ENCODE data around the gene TFF2.

Gene TFF2

GRCh38 chr21:42315296-42315891 lies 35.4 kb downstream of the TFF2 start, which contains the start of gene TFF3:
Gene TFF3 (minus strand): TSS chr21:42315409. CDS start chr21:42315374, 35 bp downstream.
- ChIA-PET CTCF (interaction anchor here (0.6 to 1.2 kb wide), 2 partner anchors 67 to 505 kb away, joined by 3 read pairs; no protein-coding TSS in a partner anchor), POLR2A (no interaction called here)
- no peaks in the 10 kb centered on the region for H3K36me3 ChIP-seq (ENCODE audit: control insufficient read depth in 2 of 2, insufficient read depth in 1 of 2, low read length in 2 of 2)
- no peak within 1 kb of the TSS for H3K4me3 ChIP-seq (ENCODE audit: low read depth, low read length)
- no peaks in the 10 kb centered on the region for H3K4me1 ChIP-seq (ENCODE audit: control insufficient read depth, insufficient read depth, low read length)
- H3K9me3 ChIP-seq (ENCODE audit: control insufficient read depth, insufficient read depth, low read depth, low read length): no peaks in the 10 kb centered on the region
- H3K27ac ChIP-seq (ENCODE audit: extremely low read depth, low read depth, low read length): no peak within 1 kb of the TSS
- no peak for TF ChIP-seq SP2 (tag by site-specific recombination; IDR thresholded peaks at IDR 0.05)
- no peak for TF ChIP-seq ZFHX2 (tag by site-specific recombination; conservative IDR thresholded peaks at IDR 0.05)
- no peak for TF ChIP-seq ZNF132 (tag by site-specific recombination; IDR thresholded peaks at IDR 0.05; ENCODE audit: borderline replicate concordance)
- TF ChIP-seq ZNF223 (tag by site-specific recombination; IDR thresholded peaks at IDR 0.05): no peak
- TF ChIP-seq ZNF639 (tag by site-specific recombination; IDR thresholded peaks at IDR 0.05): no peak
- TF ChIP-seq ZNF704 (tag by site-specific recombination; IDR thresholded peaks at IDR 0.05): no peak
- TF ChIP-seq REPIN1 (tag by site-specific recombination; IDR thresholded peaks at IDR 0.05; ENCODE audit: low read depth): no peak
- no peak for TF ChIP-seq ZNF660 (tag by site-specific recombination; IDR thresholded peaks at IDR 0.05)
- no peak for TF ChIP-seq AEBP2 (tag by site-specific recombination; IDR thresholded peaks at IDR 0.05; ENCODE audit: borderline replicate concordance)
- no peak for TF ChIP-seq GLI2 (tag by site-specific recombination; IDR thresholded peaks at IDR 0.05; ENCODE audit: borderline replicate concordance, low read depth)
- no peak for TF ChIP-seq ZNF202 (tag by site-specific recombination; IDR thresholded peaks at IDR 0.05; ENCODE audit: borderline replicate concordance)
- no peak for TF ChIP-seq ZNF184 (tag by site-specific recombination; IDR thresholded peaks at IDR 0.05)
- no peak for TF ChIP-seq ZNF707 (tag by site-specific recombination; IDR thresholded peaks at IDR 0.05)

GRCh38 chr21:42314616-42315295 lies 36.0 kb downstream of the TFF2 start:
- CTCF ChIA-PET: interaction anchor here (0.6 to 1.7 kb wide), 3 partner anchors 23 to 506 kb away, joined by 3 to 5 read pairs (median 3); no protein-coding TSS in a partner anchor
- H3K4me1 ChIP-seq (ENCODE audit: control insufficient read depth, insufficient read depth, low read length): no peaks in the 10 kb centered on the region
- TF ChIP-seq ZNF513 (tag by site-specific recombination; IDR thresholded peaks at IDR 0.05): no peak
- TF ChIP-seq PATZ1 (tag by site-specific recombination; IDR thresholded peaks at IDR 0.05): no peak
- no peak for TF ChIP-seq ZNF416 (tag by site-specific recombination; IDR thresholded peaks at IDR 0.05)
- no peak for TF ChIP-seq MEIS1 (CRISPR knock-in tag; IDR thresholded peaks at IDR 0.05; ENCODE audit: borderline replicate concordance)
- TF ChIP-seq ZNF366 (tag by site-specific recombination; conservative IDR thresholded peaks at IDR 0.05): no peak
- TF ChIP-seq ZBTB10 (tag by site-specific recombination; IDR thresholded peaks at IDR 0.05): no peak
- TF ChIP-seq ZNF184 (tag by site-specific recombination; IDR thresholded peaks at IDR 0.05): no peak

More at GRCh38 chr21:42314616-42315295, 36.0 kb downstream of the TFF2 start:
- Histone ChIP-seq H3K4me3 (ENCODE audit: low read depth, low read length) (no peak overlapping the region), H3K27ac (ENCODE audit: extremely low read depth, low read depth, low read length) (no peak overlapping the region), H3K36me3 (ENCODE audit: control insufficient read depth in 2 of 2, insufficient read depth in 1 of 2, low read length in 2 of 2) (no peaks in the 10 kb centered on the region), H3K9me3 (ENCODE audit: control insufficient read depth, insufficient read depth, low read depth, low read length) (no peaks in the 10 kb centered on the region)
- POLR2A ChIA-PET: no interaction called here

Measured in HEK293 (cell line).